ENCODE measurements around the gene TC2N.

- TF ChIP-seq POLR2AphosphoS5 (IDR thresholded peaks at IDR 0.05; ENCODE audit: borderline replicate concordance, low read depth, low read length) = no peak
- TF ChIP-seq EZH2 (IDR thresholded peaks at IDR 0.05) = no peak
- no peak for TF ChIP-seq FOXP2 (optimal IDR thresholded peaks at IDR 0.05; ENCODE audit: control extremely low read depth, extremely low read length, insufficient read depth)
Measured at GRCh38 chr14:91834571-91834970, 32.8 kb downstream of the TC2N start.

Measured in SK-N-MC (cell line).